ENCODE results near the gene SMCO4. TPM values are rescaled to one million over a fixed set of nuclear protein-coding genes. Genes with fewer than 3 reads are reported as not detected.

Gene SMCO4
- total RNA-seq, 1 donor from 2014 or later, result 48.1 TPM

DNA sequence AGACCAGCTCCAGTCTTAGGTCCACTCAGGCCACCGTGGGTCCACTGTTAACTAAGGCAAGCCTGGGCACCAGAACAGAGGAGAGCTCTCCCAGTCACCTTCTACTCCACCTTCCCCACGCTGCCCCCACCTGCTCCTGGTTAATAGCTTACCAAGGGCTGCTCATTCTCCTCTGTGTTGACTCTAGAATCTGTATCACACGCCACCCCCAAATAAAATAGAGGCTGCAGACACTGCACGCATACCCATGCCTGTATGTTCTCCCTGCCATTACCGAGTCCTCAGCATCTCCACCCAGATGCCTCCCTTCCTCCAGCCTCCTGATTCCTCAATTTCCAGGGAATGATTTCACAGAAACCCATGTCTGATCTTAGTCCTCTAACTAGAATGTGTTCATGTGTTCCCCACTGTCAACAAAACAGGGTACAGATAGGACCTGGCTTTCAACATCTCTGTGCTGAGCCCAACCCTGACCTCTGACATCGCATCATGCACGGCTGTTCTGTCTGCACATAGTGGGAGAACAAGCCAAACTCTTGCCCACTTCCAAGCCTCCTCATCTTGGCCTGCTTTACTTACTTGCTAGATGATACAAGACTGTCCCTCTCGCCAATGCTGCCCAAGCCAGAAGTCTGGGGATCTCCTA lies 49.8 kb downstream of the SMCO4 start:
- TF ChIP-seq, protein P1, sequence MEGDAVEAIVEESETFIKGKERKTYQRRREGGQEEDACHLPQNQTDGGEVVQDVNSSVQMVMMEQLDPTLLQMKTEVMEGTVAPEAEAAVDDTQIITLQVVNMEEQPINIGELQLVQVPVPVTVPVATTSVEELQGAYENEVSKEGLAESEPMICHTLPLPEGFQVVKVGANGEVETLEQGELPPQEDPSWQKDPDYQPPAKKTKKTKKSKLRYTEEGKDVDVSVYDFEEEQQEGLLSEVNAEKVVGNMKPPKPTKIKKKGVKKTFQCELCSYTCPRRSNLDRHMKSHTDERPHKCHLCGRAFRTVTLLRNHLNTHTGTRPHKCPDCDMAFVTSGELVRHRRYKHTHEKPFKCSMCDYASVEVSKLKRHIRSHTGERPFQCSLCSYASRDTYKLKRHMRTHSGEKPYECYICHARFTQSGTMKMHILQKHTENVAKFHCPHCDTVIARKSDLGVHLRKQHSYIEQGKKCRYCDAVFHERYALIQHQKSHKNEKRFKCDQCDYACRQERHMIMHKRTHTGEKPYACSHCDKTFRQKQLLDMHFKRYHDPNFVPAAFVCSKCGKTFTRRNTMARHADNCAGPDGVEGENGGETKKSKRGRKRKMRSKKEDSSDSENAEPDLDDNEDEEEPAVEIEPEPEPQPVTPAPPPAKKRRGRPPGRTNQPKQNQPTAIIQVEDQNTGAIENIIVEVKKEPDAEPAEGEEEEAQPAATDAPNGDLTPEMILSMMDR (conservative IDR thresholded peaks at IDR 0.05; ENCODE audit: low read depth, low read length), result no peak
- H3K4me3 ChIP-seq (ENCODE audit: low read depth, low read length), result no peak overlapping the region
- DNase-seq (ENCODE audit: low read depth), result no peak

DNA sequence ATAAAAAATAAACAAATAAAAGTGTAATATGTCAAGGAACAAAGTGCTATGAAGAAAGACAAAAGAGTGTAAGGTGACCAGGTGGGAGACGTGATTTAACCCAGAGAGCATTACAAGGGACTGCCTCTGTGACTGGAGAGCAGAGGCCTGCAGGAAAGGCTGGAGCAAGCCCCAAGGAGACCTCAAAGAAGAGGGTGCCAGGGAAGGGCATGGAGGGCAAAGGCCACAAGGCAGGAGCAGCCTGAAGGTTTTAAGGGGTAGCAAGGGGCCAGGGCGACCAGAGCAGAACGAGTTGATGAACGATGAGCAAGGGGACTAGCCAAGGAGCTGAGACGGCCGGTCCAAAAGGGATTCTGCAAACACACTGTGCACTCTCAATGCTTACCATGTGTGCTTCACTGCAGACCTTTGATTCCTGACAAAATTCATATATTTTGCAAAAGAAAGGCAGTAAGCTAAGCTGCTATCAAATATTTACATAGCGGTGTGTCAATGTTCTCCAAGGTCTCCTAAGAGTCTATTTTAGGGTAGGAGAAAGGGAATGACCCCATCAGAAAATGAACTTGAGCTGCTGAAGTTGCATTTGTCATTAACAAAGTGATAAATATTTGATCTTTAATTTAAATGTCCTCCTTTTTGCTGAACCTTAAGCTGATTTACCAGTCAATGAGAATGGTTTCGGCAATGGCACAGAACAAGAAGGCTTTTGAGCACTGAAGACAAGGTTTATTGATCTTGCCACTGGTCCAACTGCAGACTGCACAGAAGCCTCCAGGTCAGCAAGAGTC lies 50.5 kb downstream of the SMCO4 start:
- TF ChIP-seq, protein P1 (conservative IDR thresholded peaks at IDR 0.05; ENCODE audit: low read depth, low read length), result no peak
- H3K4me3 ChIP-seq (ENCODE audit: low read depth, low read length), result no peak overlapping the region
- DNase-seq (ENCODE audit: low read depth), result no peak

DNA sequence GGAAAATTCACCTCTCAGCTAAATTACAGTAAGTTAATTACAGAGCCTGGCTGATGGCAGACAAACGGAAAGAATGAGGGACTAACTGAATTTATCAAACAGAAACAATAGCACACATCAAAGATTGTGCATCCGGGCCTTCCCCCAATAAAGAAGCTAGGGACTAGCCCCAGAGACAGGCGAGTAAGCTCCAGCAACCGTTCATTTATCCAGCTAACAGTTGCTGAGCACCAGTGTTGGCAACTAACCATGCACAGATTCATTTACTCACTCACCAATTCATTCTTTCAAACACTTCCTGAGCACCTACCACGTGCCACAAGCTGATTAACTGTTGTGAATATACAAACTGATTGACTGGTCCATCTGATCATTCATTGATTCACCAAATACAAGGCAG lies 51.2 kb downstream of the SMCO4 start:
- TF ChIP-seq, protein P1 (conservative IDR thresholded peaks at IDR 0.05; ENCODE audit: low read depth, low read length), result no peak
- no peak overlapping the region for H3K4me3 ChIP-seq (ENCODE audit: low read depth, low read length)
- no peak for DNase-seq (ENCODE audit: low read depth)

DNA sequence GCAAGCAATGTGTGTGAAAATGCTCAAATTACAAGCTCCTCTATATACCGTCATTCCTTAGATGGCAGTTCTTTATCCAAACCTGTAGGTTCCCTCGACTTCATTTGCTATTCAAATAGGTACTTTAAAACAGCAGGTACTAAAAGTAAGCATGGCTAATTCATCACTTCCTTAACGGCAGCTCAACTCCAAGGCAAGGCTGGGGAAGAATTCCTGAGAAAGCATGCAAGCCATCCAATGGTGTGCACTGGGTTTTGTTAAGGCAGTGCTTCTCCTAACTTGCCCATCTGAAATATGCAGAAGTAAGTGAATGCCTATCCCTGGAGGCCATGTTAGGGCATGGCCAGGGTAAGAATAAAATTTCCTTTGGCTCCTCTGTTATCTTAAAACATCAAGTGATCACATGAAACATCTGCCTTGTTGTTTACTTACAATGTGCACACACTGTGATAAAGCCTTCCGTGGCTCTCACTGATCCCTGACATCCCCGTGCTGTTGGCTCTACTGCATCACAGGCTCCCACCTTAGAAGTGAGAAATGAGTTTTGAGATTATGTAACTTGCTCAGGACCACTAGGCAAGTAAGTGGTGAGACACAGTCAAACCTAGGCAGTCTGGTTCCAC lies 52.1 kb downstream of the SMCO4 start:
- no peak overlapping the region for H3K4me3 ChIP-seq (ENCODE audit: low read depth, low read length)
- DNase-seq (ENCODE audit: low read depth), result no peak
- TF ChIP-seq, protein P1 (conservative IDR thresholded peaks at IDR 0.05; ENCODE audit: low read depth, low read length), result no peak

DNA sequence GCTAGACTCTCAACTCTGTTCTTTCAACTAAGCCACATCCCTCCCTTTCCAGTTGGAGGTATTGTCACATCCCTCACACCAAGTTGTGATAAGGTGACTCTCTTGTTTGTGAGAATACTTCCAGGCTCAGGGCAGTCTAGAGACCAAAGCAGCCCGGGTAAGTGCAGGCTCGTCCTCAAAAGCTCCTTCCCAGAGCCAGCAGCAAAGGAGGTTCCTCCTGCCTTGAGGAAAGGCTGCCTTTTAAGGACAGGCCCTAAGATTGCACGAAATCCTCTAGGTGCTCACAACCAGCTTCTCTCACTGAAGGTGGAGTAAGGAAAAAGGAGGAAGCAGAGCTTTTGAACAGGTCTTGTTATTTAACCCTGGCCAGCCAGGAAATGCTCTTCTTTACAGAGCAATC lies 53.4 kb downstream of the SMCO4 start:
- DNase-seq (ENCODE audit: low read depth), result no peak
- H3K4me3 ChIP-seq (ENCODE audit: low read depth, low read length), result no peak overlapping the region
- TF ChIP-seq, protein P1 (conservative IDR thresholded peaks at IDR 0.05; ENCODE audit: low read depth, low read length), result no peak

DNA sequence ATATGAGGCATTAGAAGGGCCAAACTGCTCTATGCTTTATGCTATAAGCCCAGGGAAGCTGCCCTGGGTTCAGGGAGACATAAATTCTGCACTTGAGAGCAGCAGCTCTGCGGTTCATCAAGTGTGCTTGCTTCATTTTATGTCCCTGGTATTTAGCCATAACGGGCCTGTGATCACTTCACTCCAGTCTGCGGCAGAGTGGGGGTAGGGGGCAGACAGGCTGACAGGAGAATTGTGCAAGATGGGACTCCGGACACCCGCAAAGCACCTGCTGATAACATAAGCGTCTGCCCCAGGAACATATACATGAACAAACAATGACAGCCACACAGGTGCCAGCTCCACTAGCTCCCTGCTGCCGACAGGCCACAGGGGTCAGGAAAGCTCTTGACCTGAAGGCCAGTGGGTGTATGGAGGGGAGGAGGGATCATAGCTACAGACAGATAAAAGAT lies 56.1 kb downstream of the SMCO4 start:
- no peak overlapping the region for H3K4me3 ChIP-seq (ENCODE audit: low read depth, low read length)
- no peak for DNase-seq (ENCODE audit: low read depth)
- TF ChIP-seq, protein P1 (conservative IDR thresholded peaks at IDR 0.05; ENCODE audit: low read depth, low read length), result no peak

All from epithelial cell of proximal tubule (primary cell).